ENCODE measurements around the gene PRR23C. TPM values are rescaled to one million over a fixed set of nuclear protein-coding genes. Genes with fewer than 3 reads are reported as not detected.

The PRR23C gene
- total RNA-seq (2022; extraction: Qiagen RNA extraction): not detected in 5 replicates

GRCh38 chr3:139044366-139045210 lies at the start of gene PRR23C:
PRR23C (minus strand) TSS chr3:139044892; CDS start chr3:139044620, 272 bp downstream.

GRCh38 chr3:139020868-139021234 lies 23.8 kb downstream of the PRR23C start, which contains the start of gene PRR23B:
PRR23B (minus strand) TSS chr3:139020926; CDS start chr3:139020661, 265 bp downstream.

GRCh38 chr3:139006051-139006716 lies 38.5 kb downstream of the PRR23C start, which contains the start of gene PRR23A:
PRR23A (minus strand) TSS chr3:139006268; CDS start chr3:139006268, 0 bp downstream.

Other genes starting within 250 kb of the PRR23C start
- 14.6 to 23.7 TPM (median 17.1 TPM) in 5 replicates for gene PIK3CB, start 210.0 kb downstream of the PRR23C start, total RNA-seq (2022; extraction: Qiagen RNA extraction)
- gene FOXL2, start 97.8 kb downstream of the PRR23C start, total RNA-seq (2022; extraction: Qiagen RNA extraction): 3.3 to 5.0 TPM (median 4.3 TPM) in 5 replicates
- gene FOXL2NB, start 97.7 kb downstream of the PRR23C start, total RNA-seq (2022; extraction: Qiagen RNA extraction): 0.63 to 1.6 TPM (median 1.2 TPM) in 5 replicates
- gene PRR23A, start 38.6 kb downstream of the PRR23C start, total RNA-seq (2022; extraction: Qiagen RNA extraction): not detected in 5 replicates
- not detected in 5 replicates for gene PRR23B, start 24.0 kb downstream of the PRR23C start, total RNA-seq (2022; extraction: Qiagen RNA extraction)